ENCODE data around the gene ZFP1.

GRCh38 chr16:75113541-75114121 is 34.7 kb upstream of the ZFP1 start:
- no peak for TF ChIP-seq POLR2A (IDR thresholded peaks at IDR 0.05)
- TF ChIP-seq CTCF (IDR thresholded peaks at IDR 0.05), result no peak

All from lower leg skin (tissue), 3 donors.